ENCODE measurements around the gene ABHD10. TPM values are rescaled to one million over a fixed set of nuclear protein-coding genes. Genes with fewer than 3 reads are reported as not detected.

Gene ABHD10
- total RNA-seq, 2 donors from 2014 or later, result 15.6 to 17.1 TPM

DNA sequence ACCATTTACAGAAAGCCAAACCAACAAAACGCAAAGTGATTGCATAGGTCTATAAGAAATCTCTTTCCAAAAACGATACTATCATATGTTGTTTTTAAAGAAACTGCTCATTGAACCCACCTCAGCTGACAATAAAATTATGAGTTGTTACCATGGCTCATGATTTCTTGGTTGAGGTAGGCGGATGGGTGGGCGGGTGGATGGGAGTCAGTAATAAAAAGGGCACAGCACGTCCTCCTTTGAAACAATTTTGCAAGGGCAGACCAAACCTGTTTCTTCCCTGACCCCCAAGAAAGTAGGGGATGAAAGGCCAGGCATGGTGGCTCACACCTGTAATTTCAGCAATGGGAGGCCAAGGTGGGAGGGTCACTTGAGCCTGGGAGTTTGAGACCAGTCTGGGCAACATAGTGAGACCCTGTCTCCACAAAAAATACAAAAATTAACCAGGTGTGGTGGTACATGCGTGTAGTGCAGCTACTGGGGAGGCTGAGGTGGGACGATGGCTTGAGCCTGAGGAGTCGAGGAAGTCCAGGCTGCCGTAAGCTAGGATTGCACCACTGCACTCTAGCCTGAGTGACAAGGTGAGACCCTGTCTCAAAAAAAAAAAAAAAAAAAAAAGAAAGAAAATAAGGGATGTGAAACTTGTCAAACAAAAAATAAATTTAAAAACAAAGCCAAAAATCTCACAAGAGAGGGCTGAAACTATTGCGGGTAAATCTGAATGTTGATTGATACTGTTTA is 2.1 kb downstream of the ABHD10 start:
- no peak for TF ChIP-seq POLR2A (IDR thresholded peaks at IDR 0.05)
- TF ChIP-seq, protein P1, sequence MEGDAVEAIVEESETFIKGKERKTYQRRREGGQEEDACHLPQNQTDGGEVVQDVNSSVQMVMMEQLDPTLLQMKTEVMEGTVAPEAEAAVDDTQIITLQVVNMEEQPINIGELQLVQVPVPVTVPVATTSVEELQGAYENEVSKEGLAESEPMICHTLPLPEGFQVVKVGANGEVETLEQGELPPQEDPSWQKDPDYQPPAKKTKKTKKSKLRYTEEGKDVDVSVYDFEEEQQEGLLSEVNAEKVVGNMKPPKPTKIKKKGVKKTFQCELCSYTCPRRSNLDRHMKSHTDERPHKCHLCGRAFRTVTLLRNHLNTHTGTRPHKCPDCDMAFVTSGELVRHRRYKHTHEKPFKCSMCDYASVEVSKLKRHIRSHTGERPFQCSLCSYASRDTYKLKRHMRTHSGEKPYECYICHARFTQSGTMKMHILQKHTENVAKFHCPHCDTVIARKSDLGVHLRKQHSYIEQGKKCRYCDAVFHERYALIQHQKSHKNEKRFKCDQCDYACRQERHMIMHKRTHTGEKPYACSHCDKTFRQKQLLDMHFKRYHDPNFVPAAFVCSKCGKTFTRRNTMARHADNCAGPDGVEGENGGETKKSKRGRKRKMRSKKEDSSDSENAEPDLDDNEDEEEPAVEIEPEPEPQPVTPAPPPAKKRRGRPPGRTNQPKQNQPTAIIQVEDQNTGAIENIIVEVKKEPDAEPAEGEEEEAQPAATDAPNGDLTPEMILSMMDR (IDR thresholded peaks at IDR 0.05), result no peak
- intact Hi-C loops (cut with DNase I), result no loop called here
- H3K27me3 ChIP-seq, result no peaks in the 10 kb centered on the region

DNA sequence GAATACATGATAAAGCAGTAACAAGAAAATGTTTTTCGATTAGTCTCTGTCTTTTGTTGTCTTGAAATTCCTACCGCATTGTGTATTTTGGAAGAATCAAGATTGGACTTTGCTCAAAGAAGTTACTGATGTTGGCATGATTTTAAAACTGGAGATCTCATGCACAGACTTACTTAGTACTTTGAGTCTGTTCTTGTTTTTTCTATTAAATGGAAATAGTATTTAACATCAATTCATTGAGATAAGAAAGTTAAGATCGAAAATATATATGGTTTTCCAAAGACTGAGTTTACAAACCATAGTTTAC is 2.6 kb downstream of the ABHD10 start:
- H3K4me3 ChIP-seq, result no peak overlapping the region
- intact Hi-C loops (cut with DNase I), result no loop called here
- peaks cover 29% of the 10 kb centered on the region for H3K4me1 ChIP-seq
- no peak for DNase-seq
- WGBS, 2 donors, result 23 to 26% methylated on average over 3 of the region's 3 CpGs
- TF ChIP-seq, protein P1 (IDR thresholded peaks at IDR 0.05), result no peak
- TF ChIP-seq POLR2A (IDR thresholded peaks at IDR 0.05), result no peak
- no peaks in the 10 kb centered on the region for H3K9me3 ChIP-seq
- no peaks in the 10 kb centered on the region for H3K36me3 ChIP-seq (replicated peaks in 1 of 2; ENCODE audit: insufficient read depth in 1 of 2, low read depth in 2 of 2)
- no peak overlapping the region for H3K27ac ChIP-seq
- ATAC-seq, result no peak
- no peaks in the 10 kb centered on the region for H3K27me3 ChIP-seq

More for the DNA sequence above, 2.1 kb downstream of the ABHD10 start:
- no peak for DNase-seq
- Histone ChIP-seq H3K4me1 (peaks cover 29% of the 10 kb centered on the region), H3K36me3 (replicated peaks in 1 of 2; ENCODE audit: insufficient read depth in 1 of 2, low read depth in 2 of 2) (no peaks in the 10 kb centered on the region), H3K27ac (no peak overlapping the region), H3K4me3 (no peak overlapping the region), H3K9me3 (no peaks in the 10 kb centered on the region)
- ATAC-seq, result no peak
- 69 to 76% methylated on average over 10 of the region's 10 CpGs for WGBS, 2 donors

DNA sequence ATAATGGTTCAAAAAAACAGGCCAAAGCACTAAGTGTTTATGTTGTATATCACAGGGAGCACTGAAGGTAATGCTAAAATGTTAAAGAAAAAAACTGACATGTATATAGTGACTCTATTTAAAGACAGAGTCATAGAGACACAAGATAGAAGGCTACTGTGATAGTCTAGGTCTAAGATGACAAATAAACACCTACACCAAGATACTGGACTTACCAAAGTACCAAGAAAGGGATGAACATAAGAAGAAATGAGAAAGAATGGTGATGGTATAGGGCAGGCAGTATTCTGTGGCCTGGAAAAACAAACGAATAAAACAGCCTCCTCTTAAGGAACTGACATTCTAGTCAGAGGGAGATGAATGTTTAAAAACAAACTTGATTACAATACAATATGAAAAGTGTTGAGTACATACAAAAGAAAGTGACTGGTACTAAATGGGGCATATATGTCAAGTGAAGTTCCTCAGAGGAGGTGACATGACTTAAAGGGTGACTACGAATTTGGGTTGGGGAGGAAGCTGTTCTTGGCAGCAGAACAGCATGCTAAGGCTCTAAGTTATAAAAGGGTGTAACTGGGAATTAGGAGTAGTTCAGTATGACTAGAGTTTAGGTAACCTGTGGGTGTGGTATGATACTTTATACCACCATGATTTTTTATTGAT is 5.9 kb downstream of the ABHD10 start:
- 48 to 60% methylated on average over 2 of the region's 2 CpGs for WGBS, 2 donors
- H3K36me3 ChIP-seq (replicated peaks in 1 of 2; ENCODE audit: insufficient read depth in 1 of 2, low read depth in 2 of 2), result peaks cover 8 to 9% of the 10 kb centered on the region in 2 donors
- intact Hi-C loops (cut with DNase I), result no loop called here
- no peak overlapping the region for H3K27ac ChIP-seq
- TF ChIP-seq POLR2A (IDR thresholded peaks at IDR 0.05), result no peak
- TF ChIP-seq, protein P1 (IDR thresholded peaks at IDR 0.05), result no peak
- H3K4me1 ChIP-seq, result peaks cover 25% of the 10 kb centered on the region
- H3K27me3 ChIP-seq, result no peaks in the 10 kb centered on the region
- no peak for ATAC-seq
- no peak overlapping the region for H3K4me3 ChIP-seq
- no peaks in the 10 kb centered on the region for H3K9me3 ChIP-seq
- no peak for DNase-seq

DNA sequence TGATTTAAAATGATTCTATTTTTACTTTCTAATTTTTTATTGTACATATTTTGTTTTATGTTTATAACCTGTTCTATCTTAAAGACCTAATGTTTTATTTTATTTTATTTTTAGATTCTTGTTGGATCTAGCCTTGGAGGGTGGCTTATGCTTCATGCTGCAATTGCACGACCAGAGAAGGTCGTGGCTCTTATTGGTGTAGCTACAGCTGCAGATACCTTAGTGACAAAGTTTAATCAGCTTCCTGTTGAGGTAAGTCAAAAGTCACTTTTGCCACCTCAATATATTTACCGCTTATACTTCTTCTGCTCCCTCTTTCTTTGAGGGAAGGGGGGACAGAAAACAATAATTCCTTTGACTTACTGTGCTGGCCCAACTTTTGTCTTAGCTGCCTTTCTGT is 8.0 kb downstream of the ABHD10 start:
- H3K4me1 ChIP-seq, result peaks cover 6% of the 10 kb centered on the region
- 75% methylated on average over 3 of the region's 3 CpGs for WGBS, 2 donors
- DNase-seq (no peak), ATAC-seq (no peak)
- H3K27ac ChIP-seq, result no peak overlapping the region
- no peaks in the 10 kb centered on the region for H3K27me3 ChIP-seq
- no peak overlapping the region for H3K4me3 ChIP-seq
- H3K36me3 ChIP-seq (replicated peaks in 1 of 2; ENCODE audit: insufficient read depth in 1 of 2, low read depth in 2 of 2), result peaks cover 8 to 16% of the 10 kb centered on the region in 2 donors
- H3K9me3 ChIP-seq, result no peaks in the 10 kb centered on the region
- intact Hi-C loops (cut with DNase I), result no loop called here
- TF ChIP-seq POLR2A (IDR thresholded peaks at IDR 0.05), result no peak
- TF ChIP-seq, protein P1 (IDR thresholded peaks at IDR 0.05), result no peak
